Esophagus squamous epithelium (tissue), 5 donors: ENCODE data around the gene PTPRC. TPM values are rescaled to one million over a fixed set of nuclear protein-coding genes. Genes with fewer than 3 reads are reported as not detected.

Experiments
- DNase-seq: peaks from one replicate; lab custom pipeline; 2025; lab: John Stamatoyannopoulos, UW
- H3K27ac ChIP-seq, 4 donors: fragments of 200-600 bp; sonication (generic); one replicate each; pipeline ENCODE4 v1.5.1; 2016 to 2019; ENCODE audit warnings: mild to moderate bottlenecking in 1 of 4
- H3K27me3 ChIP-seq, 4 donors: fragments of 200-600 bp; sonication (generic); 1 replicate in 3 of 4; 2 replicates in 1 of 4; pipeline versions ENCODE4 v1.5.1 to v1.6.0; 2017 to 2021; ENCODE audit warnings: antibody characterized with exemption in 1 of 4
- H3K36me3 ChIP-seq, 3 donors: fragments of 200-600 bp; sonication (generic); one replicate each; pipeline ENCODE4 v1.5.1; 2016 to 2019
- H3K4me1 ChIP-seq, 3 donors: fragments of 200-600 bp; sonication (generic); one replicate each; pipeline ENCODE4 v1.5.1; 2017 to 2019
- H3K4me3 ChIP-seq, 4 donors: fragments of 200-600 bp; sonication (generic); 1 replicate in 3 of 4; 2 replicates in 1 of 4; pipeline ENCODE4 v1.5.1; 2016 to 2019; ENCODE audit warnings: mild to moderate bottlenecking in 2 of 4, moderate library complexity in 1 of 4
- H3K9me3 ChIP-seq, 3 donors: fragments of 200-600 bp; sonication (generic); one replicate each; pipeline ENCODE4 v1.5.1; 2016 to 2019
- POLR2A ChIP-seq, 4 donors: fragments of 450-650 bp; IDR thresholded peaks; one replicate each; pipeline ENCODE4 v1.6.1; 2017; ENCODE audit warnings: antibody characterized with exemption in 4 of 4, mild to moderate bottlenecking in 4 of 4, moderate library complexity in 3 of 4
- WGBS, 2 donors: methylation state at CpG; one replicate each; pipeline ENCODE4 v1.1.5; 2018; 5-methylcytosine and 5-hydroxymethylcytosine counted together
- intact Hi-C: fragments of 100-400 bp; cut with DNase I; formaldehyde crosslinking; loops from one replicate; pipeline ENCODE4 v1.15.0; 2022
- total RNA-seq, 4 donors: library from RNA; depleted of rRNA; stranded (reverse); fragments of >200 nt; gene quantifications; one replicate each; pipeline ENCODE4 v1.1.0, GENCODE V29; 2016
- TF ChIP-seq, protein P1 (sequence below), 6 experiments: fragments of 450-650 bp in 4 of 6; fragments of 200-600 bp in 2 of 6; sonication (generic) in 2 of 6; IDR thresholded peaks; one replicate each; pipeline ENCODE4 v1.5.1; 2016 to 2019; ENCODE audit warnings: antibody characterized with exemption in 6 of 6, mild to moderate bottlenecking in 4 of 6, moderate library complexity in 4 of 6
- donor health status: DM: yes; HTN: yes; CAD: no.

PTPRC gene
- total RNA-seq, 4 donors from 2014 or later: 9.2 to 39.1 (median 14.9) TPM

DNA sequence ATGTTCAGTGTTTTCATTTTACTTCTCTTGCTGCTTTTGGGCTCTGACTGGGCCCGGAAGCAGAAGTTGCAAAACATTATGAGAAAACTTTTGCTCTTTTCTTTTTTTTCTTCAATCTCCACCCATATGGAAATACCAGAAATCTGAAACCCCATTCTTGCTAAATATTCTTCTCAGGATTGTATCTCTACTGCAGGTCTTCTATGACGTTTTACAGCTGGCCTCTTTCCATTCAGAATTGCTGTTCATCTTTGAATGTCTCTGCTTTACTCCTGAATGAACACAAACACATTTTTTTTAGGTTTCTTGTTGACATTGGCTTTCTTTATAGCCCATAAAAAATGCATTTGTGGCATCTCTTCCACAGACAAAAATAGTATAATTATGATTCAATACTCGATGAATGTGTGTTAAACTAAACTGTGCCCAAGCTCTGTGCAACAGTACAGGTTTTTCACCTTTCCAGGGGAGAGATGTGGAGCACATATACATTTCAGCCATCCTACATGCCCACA is 18.8 kb downstream of the PTPRC start:
- Histone ChIP-seq H3K4me3 (no peak overlapping the region), H3K27me3 (no peaks in the 10 kb centered on the region), H3K36me3 (no peaks in the 10 kb centered on the region), H3K9me3 (no peaks in the 10 kb centered on the region), H3K27ac (peak overlapping the region in 3 of 4 donors; percentile 17 to 44 (median 34)), H3K4me1 (no peaks in the 10 kb centered on the region)
- TF ChIP-seq POLR2A (IDR thresholded peaks at IDR 0.05): no peak
- TF ChIP-seq, protein P1, sequence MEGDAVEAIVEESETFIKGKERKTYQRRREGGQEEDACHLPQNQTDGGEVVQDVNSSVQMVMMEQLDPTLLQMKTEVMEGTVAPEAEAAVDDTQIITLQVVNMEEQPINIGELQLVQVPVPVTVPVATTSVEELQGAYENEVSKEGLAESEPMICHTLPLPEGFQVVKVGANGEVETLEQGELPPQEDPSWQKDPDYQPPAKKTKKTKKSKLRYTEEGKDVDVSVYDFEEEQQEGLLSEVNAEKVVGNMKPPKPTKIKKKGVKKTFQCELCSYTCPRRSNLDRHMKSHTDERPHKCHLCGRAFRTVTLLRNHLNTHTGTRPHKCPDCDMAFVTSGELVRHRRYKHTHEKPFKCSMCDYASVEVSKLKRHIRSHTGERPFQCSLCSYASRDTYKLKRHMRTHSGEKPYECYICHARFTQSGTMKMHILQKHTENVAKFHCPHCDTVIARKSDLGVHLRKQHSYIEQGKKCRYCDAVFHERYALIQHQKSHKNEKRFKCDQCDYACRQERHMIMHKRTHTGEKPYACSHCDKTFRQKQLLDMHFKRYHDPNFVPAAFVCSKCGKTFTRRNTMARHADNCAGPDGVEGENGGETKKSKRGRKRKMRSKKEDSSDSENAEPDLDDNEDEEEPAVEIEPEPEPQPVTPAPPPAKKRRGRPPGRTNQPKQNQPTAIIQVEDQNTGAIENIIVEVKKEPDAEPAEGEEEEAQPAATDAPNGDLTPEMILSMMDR (IDR thresholded peaks at IDR 0.05): no peak
- intact Hi-C loops: no loop called here
- WGBS, 2 donors: 9 to 10% methylated on average over 3 of the region's 3 CpGs
- no peak for DNase-seq

DNA sequence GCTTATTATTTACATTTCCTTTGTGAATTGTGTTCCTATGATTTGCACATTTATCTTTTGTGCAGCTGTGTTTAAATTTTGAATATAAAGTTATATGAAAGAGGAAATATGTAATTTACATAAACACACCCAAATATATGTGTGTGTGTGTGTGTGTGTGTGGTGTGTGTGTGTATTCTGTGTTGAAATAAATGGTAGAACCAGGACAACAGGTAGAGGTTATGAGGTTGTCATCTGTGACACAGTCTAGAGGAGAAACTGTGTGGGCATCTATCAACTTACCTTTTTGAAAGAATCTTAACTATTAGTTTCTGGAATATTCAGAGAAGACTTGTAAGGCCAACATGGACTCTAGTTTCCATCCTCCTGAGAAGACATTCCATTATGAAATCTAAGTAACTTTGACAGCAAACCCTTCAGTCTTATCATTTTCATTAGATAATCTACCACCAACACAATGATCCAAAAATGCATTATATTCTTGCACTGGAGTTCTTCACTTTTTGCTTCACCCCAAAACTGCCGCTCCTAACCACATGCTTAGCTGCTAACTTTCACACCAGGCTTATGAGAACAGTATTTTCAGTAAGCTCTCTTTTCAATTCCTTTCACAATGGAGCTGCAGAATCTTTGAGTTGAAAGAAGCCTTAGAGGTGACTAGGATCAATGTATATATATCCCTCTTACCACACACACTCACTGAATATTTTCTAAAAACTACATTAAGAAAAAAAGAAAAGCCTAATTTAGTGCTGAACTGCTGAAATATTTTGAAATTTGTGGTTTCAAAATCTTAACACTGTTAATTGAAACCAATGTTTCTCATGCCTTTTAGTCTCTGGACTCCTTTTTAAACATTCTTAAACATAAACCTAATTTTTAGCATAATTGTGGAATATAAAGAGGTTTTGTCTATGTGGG is 21.8 kb downstream of the PTPRC start:
- H3K27ac ChIP-seq: no peak overlapping the region
- no peaks in the 10 kb centered on the region for H3K9me3 ChIP-seq
- no peak for DNase-seq
- no peaks in the 10 kb centered on the region for H3K4me1 ChIP-seq
- intact Hi-C loops: no loop called here
- no peak overlapping the region for H3K4me3 ChIP-seq
- 71 to 78% methylated on average over 1 of the region's 1 CpG for WGBS, 2 donors
- no peaks in the 10 kb centered on the region for H3K27me3 ChIP-seq
- no peak for TF ChIP-seq POLR2A (IDR thresholded peaks at IDR 0.05)
- TF ChIP-seq, protein P1 (IDR thresholded peaks at IDR 0.05): no peak
- no peaks in the 10 kb centered on the region for H3K36me3 ChIP-seq

DNA sequence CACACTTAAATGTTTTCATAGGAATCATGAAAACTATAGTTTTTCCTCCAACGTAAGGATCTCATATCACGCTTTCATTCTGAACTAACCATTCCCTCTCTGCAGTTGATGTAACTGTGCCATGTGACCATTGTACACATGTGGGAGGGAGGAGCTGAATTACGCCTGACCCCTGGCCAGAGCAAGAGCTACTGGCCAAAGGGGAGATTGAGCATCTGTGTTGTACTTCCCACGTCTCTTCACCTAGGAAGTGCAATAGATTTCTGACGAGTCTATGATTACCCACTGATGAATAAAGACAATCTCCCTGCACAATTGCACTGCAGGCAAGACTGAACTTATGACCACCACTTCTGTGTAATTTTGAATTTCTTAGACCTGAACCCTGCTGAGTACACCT is 24.0 kb downstream of the PTPRC start:
- H3K27me3 ChIP-seq: no peaks in the 10 kb centered on the region
- H3K4me3 ChIP-seq: no peak overlapping the region
- no peaks in the 10 kb centered on the region for H3K4me1 ChIP-seq
- 69 to 71% methylated on average over 5 of the region's 5 CpGs for WGBS, 2 donors
- no peaks in the 10 kb centered on the region for H3K9me3 ChIP-seq
- H3K27ac ChIP-seq: peak overlapping the region in 1 of 4 donors; percentile 16
- intact Hi-C loops: no loop called here
- H3K36me3 ChIP-seq: no peaks in the 10 kb centered on the region
- DNase-seq: no peak
- TF ChIP-seq POLR2A (IDR thresholded peaks at IDR 0.05): no peak
- TF ChIP-seq, protein P1 (IDR thresholded peaks at IDR 0.05): no peak

DNA sequence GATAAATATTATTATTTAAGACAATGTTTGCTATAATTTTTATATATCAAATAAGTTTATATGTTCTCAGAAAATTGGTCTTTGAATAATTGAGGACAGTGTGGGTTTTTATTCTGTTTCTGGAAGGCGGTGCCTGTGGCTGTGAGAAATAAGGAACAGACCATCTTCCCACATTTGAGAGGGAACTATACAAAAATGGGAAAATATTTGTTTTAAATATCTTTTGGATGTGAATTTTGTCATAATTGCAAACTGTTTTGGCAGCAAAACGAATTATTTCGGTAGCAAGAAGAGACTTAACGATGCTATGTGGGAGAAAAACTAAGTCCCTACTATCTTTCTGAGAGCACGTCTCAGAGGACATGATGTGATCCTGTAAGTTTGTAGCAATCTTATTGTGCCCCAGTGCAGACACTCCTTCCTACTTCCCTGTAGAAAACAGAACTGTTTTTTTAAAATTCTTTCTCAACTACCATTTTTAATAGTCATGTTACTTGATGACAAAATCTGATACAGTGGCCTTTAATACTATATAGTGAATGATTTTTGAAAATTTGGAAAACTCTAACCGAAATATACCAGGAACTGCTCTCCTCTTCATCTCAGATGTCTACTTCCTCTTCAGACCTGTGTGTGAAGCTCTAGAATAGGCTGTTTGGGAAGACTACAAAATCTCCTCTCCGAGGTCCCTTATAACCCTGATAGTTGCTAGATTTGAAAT is 25.4 kb downstream of the PTPRC start:
- Histone ChIP-seq H3K27ac (peak overlapping the region in 2 of 4 donors; percentile 22 to 51), H3K4me3 (no peak overlapping the region), H3K36me3 (no peaks in the 10 kb centered on the region), H3K4me1 (no peaks in the 10 kb centered on the region), H3K9me3 (no peaks in the 10 kb centered on the region), H3K27me3 (no peaks in the 10 kb centered on the region)
- 54 to 64% methylated on average over 7 of the region's 7 CpGs for WGBS, 2 donors
- intact Hi-C loops: no loop called here
- TF ChIP-seq, protein P1 (IDR thresholded peaks at IDR 0.05): no peak
- TF ChIP-seq POLR2A (IDR thresholded peaks at IDR 0.05): peak in 1 of 4 donors; percentile 11
- DNase-seq: no peak

DNA sequence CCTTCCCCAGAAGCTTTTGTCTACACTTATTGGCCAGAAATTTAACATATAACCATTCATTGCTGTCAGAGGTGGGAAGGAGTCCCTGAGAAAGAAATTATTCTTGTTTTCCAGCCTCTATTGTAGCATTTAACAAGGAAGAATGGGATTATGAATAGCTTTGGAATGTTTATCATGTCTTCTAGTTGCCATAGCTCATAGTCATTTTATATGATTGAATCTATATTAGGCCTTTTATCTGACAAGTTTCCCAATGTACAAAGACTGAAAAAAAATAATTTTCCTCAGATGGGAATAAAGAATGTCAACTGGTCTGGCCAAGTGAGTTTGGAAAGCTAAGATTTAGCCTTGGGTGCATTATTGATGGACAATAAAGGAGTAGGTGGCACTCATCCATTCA is 28.3 kb downstream of the PTPRC start:
- TF ChIP-seq, protein P1 (IDR thresholded peaks at IDR 0.05): no peak
- TF ChIP-seq POLR2A (IDR thresholded peaks at IDR 0.05): no peak
- DNase-seq: no peak
- Histone ChIP-seq H3K4me1 (no peaks in the 10 kb centered on the region), H3K36me3 (no peaks in the 10 kb centered on the region), H3K9me3 (no peaks in the 10 kb centered on the region), H3K27me3 (no peaks in the 10 kb centered on the region), H3K27ac (no peak overlapping the region), H3K4me3 (no peak overlapping the region)
- intact Hi-C loops: no loop called here
